Activated CD8-positive, alpha-beta memory T cell treated with anti-CD3 and anti-CD28 coated beads for 48 hours (primary cell): Measurements from ENCODE around the gene TLR9.
"Not testable (repeated sequence)": the region's sequence is repeated elsewhere in the genome, so short reads cannot be mapped to it uniquely, and the experiment has no call there.

Experiments
- DNase-seq, 3 experiments: peaks; one replicate each; pipeline ENCODE4 v3.0.0-alpha.2; 2020; ENCODE audit warnings: low read depth in 2 of 3, low spot score in 2 of 3

The TLR9 gene

GRCh38 chr3:52225452-52226228, at the start of gene TLR9:
TSS of gene TLR9 (minus strand) at chr3:52225645. CDS start at chr3:52225529, 116 bp downstream.
- DNase-seq = peak in 1 of 3 experiments; percentile 8

- DNase-seq = not testable (repeated sequence)
Measured at GRCh38 chr3:52274781-52275180, 49.3 kb upstream of the TLR9 start.

DNA sequence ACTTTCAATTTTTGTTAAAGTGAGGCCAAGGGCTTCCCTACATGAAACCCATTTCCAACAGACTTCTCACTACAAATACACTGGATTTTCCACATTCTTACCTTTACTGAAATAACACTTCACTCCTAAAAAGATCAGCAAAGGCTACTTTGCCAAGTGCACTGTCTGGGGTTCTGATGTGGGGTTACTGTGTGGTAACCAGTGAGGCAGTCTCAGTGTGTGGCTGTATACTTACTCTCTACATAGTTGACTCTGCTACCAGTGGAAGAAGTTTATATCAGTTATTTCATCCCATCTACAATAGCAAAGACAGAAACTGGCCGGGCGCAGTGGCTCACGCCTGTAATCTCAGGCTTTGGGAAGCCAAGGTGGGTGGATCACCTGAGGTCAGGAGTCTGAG, 47.4 kb upstream of the TLR9 start:
- no peak for DNase-seq

DNA sequence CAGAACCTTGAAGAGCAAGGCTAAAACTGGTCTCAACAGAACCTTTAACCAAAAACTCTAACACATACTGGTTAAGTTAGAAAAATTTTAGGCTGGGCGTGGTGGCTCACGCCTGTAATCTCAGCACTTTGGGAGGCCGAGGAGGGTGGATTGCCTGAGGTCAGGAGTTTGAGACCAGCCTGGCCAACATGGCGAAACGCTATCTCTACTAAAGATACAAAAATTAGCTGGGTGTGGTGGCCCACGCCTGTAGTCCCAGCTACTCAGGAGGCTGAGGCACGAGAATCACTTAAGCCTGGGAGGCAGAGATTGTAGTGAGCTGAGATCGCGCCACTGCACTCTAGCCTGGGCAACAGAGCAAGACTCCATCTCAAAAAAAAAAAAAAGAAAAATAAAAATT, 46.7 kb upstream of the TLR9 start:
- not testable (repeated sequence) for DNase-seq

DNA sequence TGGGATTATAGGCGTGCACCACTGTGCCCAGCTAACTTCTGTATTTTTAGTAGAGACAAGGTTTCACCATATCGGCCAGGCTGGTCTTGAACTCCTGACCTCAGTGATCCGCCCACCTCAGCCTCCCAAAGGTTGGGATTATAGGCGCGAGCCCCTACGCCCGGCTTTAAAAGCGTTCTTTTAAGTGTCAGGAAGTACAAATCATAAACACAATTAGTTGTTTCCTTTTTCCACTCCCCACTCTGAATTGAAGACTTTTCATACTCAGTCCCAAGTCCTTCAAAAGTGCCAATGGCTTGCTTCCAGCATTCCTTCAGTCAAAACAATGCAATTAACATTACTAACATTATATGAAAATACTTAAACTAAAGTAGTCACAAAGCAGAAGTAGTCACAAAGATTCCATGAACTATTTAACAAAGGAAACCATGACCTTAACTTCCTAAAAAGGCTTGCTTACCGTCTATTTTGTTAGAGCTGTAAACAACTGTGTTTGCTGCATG, 44.9 kb upstream of the TLR9 start:
- no peak for DNase-seq

DNA sequence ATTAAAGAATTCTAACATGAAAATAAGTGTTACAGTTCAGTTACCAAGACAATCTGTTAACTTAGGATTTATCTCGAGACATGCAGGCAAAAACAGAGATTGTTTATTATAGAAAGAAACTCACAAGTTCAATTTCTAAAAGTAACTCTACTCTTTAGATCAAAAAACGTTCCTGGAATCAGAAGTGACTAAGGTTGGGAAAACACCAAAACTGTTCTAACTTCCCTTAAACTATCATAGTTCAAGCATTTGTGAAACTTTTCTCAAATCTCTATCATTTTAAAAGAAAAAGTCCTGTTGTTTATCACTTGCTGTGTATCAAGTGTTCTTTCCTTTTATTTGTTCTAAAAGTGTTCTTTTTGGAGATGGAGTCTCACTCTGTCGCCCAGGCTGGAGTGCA, 44.3 kb upstream of the TLR9 start:
- no peak for DNase-seq

DNA sequence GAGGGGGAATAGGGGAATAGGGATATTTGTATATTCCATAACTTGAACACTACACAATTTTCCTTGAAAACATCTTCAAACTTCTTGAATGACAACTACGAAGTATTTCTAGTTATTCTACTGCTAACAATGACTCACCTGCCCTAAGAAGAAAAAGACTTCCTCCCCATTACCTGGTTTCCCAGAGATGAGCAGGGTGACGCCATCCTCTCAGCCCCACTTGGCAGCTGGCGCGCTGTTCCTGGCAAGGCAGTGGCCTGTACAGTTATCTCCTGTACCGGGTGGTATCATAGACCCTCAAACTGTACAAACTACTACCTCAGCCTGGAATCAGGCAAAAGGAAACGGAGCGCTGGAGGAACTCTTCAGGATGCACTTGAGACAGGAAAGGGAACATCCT, 42.6 kb upstream of the TLR9 start:
- no peak for DNase-seq

GRCh38 chr3:52265387-52265786, 39.9 kb upstream of the TLR9 start:
- DNase-seq = no peak

DNA sequence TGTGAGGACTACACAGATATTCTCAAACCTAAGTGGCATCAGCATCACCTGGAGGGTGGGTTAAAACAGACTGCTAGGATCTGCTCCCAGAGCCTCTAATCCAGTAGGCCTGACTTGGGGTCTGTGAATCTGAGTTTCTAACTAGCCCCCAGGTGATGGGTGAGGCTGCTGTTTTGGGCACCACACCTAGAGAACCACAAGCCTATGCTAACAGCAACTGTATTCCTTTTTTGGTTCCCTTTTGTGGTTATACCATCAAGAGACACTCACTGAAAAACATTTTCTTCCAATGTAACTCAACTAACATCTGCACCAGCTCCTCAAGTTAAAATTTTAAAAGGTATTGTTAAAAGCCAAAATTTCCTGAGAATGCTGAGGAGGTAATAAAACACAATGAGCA, 37.0 kb upstream of the TLR9 start:
- DNase-seq = no peak

DNA sequence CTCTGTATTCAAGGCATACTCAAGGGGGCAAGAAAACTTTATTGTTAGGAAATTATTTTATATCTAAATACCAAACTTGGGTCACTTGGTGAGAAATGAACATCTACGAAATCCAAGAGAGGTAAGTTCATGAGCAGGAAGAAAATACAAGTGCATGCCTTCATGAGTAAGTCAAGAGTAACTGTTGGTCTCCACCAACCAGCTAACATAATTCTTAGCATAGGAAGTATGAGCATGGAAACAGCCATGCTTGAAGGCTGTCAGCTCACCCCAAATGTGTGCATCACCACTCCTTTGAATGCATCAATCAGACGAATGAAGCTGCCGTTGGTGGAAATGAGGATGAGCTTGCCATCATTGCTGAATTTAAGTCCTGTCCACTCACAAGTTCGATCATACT, 34.0 kb upstream of the TLR9 start:
- no peak for DNase-seq

- DNase-seq = no peak
Measured at GRCh38 chr3:52259035-52259434, 33.6 kb upstream of the TLR9 start.

GRCh38 chr3:52257911-52258310, 32.5 kb upstream of the TLR9 start:
- no peak for DNase-seq

DNA sequence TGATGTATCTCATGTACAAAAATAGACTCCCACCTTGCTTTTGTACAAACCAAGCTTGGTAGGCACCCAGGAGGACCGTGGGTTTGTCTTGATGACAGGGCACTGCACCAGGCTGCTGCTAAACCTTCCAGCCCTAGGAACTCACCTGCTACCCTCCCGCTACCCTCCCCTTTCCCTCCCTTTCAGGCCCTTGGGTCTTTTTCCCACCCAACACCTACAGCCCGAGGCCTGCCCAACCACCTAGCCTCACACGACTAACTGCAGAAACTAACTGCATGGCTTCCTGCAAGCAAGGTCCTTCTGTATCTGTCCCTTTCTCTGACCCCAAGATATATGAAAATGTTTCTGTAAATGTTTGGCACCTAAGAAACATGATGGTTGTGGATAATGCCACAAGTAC, 31.2 kb upstream of the TLR9 start:
- no peak for DNase-seq

GRCh38 chr3:52256159-52256558, 30.7 kb upstream of the TLR9 start:
- DNase-seq = no peak

- no peak for DNase-seq
Measured at GRCh38 chr3:52254608-52255007, 29.2 kb upstream of the TLR9 start.

GRCh38 chr3:52253314-52254304, 28.2 kb upstream of the TLR9 start:
- DNase-seq = peak in 1 of 3 experiments; percentile 64

GRCh38 chr3:52250122-52250521, 24.7 kb upstream of the TLR9 start:
- no peak for DNase-seq

DNA sequence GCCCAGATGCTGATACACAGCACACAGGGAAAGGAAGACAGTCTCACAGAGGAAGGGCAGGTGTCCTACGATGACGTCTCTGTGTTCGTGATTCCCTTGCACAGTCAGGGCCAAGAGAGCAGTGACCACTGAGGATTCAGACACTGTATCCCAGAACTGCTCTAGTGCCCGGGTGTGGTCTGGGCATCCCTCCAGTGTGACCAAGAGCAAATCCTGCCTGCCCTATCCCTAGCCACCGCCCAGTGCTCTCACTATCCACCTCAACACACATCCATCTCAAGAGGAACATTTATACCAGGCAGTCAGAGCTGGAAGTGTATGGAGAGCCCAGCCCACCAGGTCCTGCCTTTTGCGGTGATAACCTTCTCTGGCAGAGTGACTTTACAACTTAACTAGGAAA, 24.2 kb upstream of the TLR9 start:
- no peak for DNase-seq

- DNase-seq = no peak
Measured at GRCh38 chr3:52248816-52249547, 23.5 kb upstream of the TLR9 start.

DNA sequence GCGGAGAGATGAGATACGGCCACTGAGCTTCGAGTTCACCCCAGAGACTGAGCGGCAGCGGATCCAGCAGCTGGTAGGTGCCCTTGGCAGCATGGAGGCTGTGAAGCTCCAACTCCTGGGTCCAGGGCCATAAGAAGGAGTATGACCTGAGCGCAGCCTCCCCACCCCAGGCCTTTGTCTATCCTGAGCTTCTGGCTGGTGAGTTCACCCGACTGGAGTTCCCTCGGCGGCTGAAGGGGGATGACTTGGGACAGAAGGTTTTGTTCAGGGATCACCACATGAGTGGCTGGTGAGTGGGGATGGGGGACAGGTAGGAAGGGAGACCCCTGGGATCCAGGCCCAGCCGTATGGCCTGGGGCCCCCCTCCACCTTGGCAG, 22.7 kb upstream of the TLR9 start:
- no peak for DNase-seq
